SK-N-SH (cell line): ENCODE data around the gene CFAP57.

Experiments used
- EZH2phosphoT487 ChIP-seq: fragments of 200-600 bp; sonication (generic); IDR thresholded peaks from 2 replicates; pipeline ENCODE4 v1.6.1; 2017; ENCODE audit warnings: low read depth, mixed run types, mild to moderate bottlenecking, antibody characterized with exemption, moderate library complexity, borderline replicate concordance
- GABPA ChIP-seq: IDR thresholded peaks from 2 replicates; pipeline ENCODE4 v1.4.0; 2012; ENCODE audit warnings: low read depth, mild to moderate bottlenecking
- JUND ChIP-seq: IDR thresholded peaks from 2 replicates; pipeline ENCODE4 v1.4.0; 2012
- MEF2A ChIP-seq: IDR thresholded peaks from 2 replicates; pipeline ENCODE4 v1.4.0; 2012; ENCODE audit warnings: low read depth, borderline replicate concordance
- NFIC ChIP-seq: IDR thresholded peaks from 2 replicates; pipeline ENCODE4 v1.4.0; 2012; ENCODE audit warnings: borderline replicate concordance
- POLR2AphosphoS5 ChIP-seq: IDR thresholded peaks from 2 replicates; pipeline ENCODE4 v1.6.1; 2012; ENCODE audit warnings: low read depth, low read length
- RAD21 ChIP-seq: IDR thresholded peaks from 2 replicates; pipeline ENCODE4 v1.6.1; 2012; ENCODE audit warnings: mild to moderate bottlenecking, low read length
- RFX5 ChIP-seq: IDR thresholded peaks from 2 replicates; pipeline ENCODE4 v1.6.1; 2012; ENCODE audit warnings: mild to moderate bottlenecking, improper control_type of control experiment, low read length
- ZBTB33 ChIP-seq: IDR thresholded peaks from 2 replicates; pipeline ENCODE4 v1.4.0; 2012; ENCODE audit warnings: low read depth, borderline replicate concordance
- TF ChIP-seq, protein P1 (sequence below): IDR thresholded peaks from 2 replicates; pipeline ENCODE4 v1.4.0; 2012; ENCODE audit warnings: low read depth, borderline replicate concordance
- TF ChIP-seq, protein P2 (sequence below): fragments of 200-600 bp; sonication (generic); IDR thresholded peaks from 2 replicates; pipeline ENCODE4 v1.6.1; 2017; ENCODE audit warnings: antibody characterized with exemption, mild to moderate bottlenecking, moderate library complexity
- TF ChIP-seq, protein P3 (sequence below): IDR thresholded peaks from 2 replicates; pipeline ENCODE4; 2012

- TF ChIP-seq, protein P1, sequence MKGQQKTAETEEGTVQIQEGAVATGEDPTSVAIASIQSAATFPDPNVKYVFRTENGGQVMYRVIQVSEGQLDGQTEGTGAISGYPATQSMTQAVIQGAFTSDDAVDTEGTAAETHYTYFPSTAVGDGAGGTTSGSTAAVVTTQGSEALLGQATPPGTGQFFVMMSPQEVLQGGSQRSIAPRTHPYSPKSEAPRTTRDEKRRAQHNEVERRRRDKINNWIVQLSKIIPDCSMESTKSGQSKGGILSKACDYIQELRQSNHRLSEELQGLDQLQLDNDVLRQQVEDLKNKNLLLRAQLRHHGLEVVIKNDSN: no peak
- TF ChIP-seq, protein P2, sequence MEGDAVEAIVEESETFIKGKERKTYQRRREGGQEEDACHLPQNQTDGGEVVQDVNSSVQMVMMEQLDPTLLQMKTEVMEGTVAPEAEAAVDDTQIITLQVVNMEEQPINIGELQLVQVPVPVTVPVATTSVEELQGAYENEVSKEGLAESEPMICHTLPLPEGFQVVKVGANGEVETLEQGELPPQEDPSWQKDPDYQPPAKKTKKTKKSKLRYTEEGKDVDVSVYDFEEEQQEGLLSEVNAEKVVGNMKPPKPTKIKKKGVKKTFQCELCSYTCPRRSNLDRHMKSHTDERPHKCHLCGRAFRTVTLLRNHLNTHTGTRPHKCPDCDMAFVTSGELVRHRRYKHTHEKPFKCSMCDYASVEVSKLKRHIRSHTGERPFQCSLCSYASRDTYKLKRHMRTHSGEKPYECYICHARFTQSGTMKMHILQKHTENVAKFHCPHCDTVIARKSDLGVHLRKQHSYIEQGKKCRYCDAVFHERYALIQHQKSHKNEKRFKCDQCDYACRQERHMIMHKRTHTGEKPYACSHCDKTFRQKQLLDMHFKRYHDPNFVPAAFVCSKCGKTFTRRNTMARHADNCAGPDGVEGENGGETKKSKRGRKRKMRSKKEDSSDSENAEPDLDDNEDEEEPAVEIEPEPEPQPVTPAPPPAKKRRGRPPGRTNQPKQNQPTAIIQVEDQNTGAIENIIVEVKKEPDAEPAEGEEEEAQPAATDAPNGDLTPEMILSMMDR: no peak
- TF ChIP-seq EZH2phosphoT487: no peak
- no peak for TF ChIP-seq NFIC
- TF ChIP-seq, protein P3, sequence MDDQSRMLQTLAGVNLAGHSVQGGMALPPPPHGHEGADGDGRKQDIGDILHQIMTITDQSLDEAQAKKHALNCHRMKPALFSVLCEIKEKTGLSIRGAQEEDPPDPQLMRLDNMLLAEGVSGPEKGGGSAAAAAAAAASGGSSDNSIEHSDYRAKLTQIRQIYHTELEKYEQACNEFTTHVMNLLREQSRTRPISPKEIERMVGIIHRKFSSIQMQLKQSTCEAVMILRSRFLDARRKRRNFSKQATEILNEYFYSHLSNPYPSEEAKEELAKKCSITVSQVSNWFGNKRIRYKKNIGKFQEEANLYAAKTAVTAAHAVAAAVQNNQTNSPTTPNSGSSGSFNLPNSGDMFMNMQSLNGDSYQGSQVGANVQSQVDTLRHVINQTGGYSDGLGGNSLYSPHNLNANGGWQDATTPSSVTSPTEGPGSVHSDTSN: no peak
- no peak for TF ChIP-seq ZBTB33
- no peak for TF ChIP-seq POLR2AphosphoS5
- no peak for TF ChIP-seq GABPA
- no peak for TF ChIP-seq MEF2A
- TF ChIP-seq RFX5: no peak
- TF ChIP-seq JUND: no peak
- no peak for TF ChIP-seq RAD21
Observed at GRCh38 chr1:43149889-43150288, 22.2 kb upstream of the CFAP57 start.
